ENCODE data around the gene SHISA5.

DNA sequence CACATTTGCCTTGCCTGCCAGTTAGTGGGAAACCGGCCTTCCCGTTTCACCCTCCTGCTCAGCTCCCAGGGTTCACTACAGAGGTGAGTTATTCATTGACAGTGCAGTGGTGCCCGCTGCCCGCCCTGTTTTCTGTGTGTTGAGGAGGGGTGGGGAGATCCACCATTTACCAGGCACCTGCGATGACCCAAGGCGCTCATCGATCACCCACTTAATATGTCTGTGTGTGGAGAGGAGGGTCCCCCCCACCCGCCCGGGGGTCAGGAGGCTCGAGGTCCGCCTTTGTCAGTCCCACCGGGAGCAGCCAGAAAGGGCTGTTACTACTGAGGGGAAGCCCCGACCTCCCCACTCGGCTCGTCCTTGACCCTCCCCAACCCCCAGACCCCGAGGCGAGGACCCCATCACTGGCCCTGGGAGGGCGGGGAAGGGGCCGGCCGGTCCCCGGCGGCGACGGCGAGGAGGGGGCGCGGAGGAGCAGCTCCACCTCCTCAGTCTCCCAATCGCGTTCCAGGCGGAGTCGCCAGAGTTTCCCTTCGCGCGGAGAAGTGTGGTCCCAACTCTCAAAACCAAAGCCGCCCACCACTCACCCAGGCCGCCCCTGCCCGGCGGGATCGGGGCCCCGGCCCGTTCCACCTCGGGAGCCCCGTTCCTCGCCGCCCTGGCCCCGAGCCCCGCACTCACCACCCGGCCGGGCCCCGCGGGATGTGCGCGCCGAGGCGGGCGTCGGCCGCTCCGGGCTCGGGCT is 75.2 kb downstream of the SHISA5 start:
- no peak for TF ChIP-seq ZNF8 (CRISPR knock-in tag; IDR thresholded peaks at IDR 0.05)
- TF ChIP-seq GLIS3 (CRISPR knock-in tag; IDR thresholded peaks at IDR 0.05) = no peak
- TF ChIP-seq, protein P1, sequence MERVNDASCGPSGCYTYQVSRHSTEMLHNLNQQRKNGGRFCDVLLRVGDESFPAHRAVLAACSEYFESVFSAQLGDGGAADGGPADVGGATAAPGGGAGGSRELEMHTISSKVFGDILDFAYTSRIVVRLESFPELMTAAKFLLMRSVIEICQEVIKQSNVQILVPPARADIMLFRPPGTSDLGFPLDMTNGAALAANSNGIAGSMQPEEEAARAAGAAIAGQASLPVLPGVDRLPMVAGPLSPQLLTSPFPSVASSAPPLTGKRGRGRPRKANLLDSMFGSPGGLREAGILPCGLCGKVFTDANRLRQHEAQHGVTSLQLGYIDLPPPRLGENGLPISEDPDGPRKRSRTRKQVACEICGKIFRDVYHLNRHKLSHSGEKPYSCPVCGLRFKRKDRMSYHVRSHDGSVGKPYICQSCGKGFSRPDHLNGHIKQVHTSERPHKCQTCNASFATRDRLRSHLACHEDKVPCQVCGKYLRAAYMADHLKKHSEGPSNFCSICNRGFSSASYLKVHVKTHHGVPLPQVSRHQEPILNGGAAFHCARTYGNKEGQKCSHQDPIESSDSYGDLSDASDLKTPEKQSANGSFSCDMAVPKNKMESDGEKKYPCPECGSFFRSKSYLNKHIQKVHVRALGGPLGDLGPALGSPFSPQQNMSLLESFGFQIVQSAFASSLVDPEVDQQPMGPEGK (CRISPR knock-in tag; IDR thresholded peaks at IDR 0.05; ENCODE audit: borderline replicate concordance) = no peak
- TF ChIP-seq ZNF565 (CRISPR knock-in tag; conservative IDR thresholded peaks at IDR 0.05; ENCODE audit: low read depth) = no peak
- TF ChIP-seq ARNTL (CRISPR knock-in tag; IDR thresholded peaks at IDR 0.05; ENCODE audit: borderline replicate concordance, low read depth) = no peak
- TF ChIP-seq ZFP3 (CRISPR knock-in tag; IDR thresholded peaks at IDR 0.05) = no peak
- no peak for TF ChIP-seq TOX (CRISPR knock-in tag; IDR thresholded peaks at IDR 0.05; ENCODE audit: borderline replicate concordance)
- no peak for TF ChIP-seq TCF4 (CRISPR knock-in tag; IDR thresholded peaks at IDR 0.05; ENCODE audit: borderline replicate concordance)
- TF ChIP-seq POU6F1 (CRISPR knock-in tag; IDR thresholded peaks at IDR 0.05; ENCODE audit: borderline replicate concordance, low read depth) = no peak
- TF ChIP-seq CREB5 (CRISPR knock-in tag; IDR thresholded peaks at IDR 0.05; ENCODE audit: low read depth) = no peak
- TF ChIP-seq PPARA (CRISPR knock-in tag; IDR thresholded peaks at IDR 0.05; ENCODE audit: borderline replicate concordance) = no peak

Measured in SK-N-SH treated with all-trans-retinoic acid at 6 μM for 48 hours (cell line).